HG03442 (cell line): ENCODE data around the gene RHBDL1.
"Not testable (repeated sequence)": the region's sequence is repeated elsewhere in the genome, so short reads cannot be mapped to it uniquely, and the experiment has no call there.

Source experiments
- ATAC-seq: cut with Tn5 transposase; IDR thresholded peaks from one replicate; pipeline ENCODE4 v1.9.1; 2021; ENCODE audit warnings: mild to moderate bottlenecking, moderate library complexity; ENCODE audit not compliant: unreplicated experiment

RHBDL1 gene

DNA sequence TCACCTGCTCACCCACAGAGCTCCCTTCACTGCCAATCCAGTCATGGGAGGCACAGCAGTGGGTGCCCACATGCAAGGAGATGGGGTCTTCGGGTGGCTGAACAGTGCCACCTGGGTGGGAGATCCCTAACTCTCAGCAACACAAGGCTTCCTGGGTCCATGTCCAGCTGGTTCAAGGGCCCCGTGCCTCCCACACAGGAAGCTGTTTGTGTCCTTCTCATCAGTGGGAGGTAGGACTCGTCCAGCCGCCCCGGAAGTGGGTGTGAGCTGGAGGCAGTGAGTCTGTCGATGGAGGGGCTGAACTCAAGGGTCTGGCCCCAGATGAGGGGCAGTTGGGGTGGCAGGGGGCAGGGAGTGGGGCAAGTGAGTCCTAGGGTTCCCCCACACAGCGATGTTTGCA, 28.6 kb downstream of the RHBDL1 start:
- ATAC-seq, result no peak

DNA sequence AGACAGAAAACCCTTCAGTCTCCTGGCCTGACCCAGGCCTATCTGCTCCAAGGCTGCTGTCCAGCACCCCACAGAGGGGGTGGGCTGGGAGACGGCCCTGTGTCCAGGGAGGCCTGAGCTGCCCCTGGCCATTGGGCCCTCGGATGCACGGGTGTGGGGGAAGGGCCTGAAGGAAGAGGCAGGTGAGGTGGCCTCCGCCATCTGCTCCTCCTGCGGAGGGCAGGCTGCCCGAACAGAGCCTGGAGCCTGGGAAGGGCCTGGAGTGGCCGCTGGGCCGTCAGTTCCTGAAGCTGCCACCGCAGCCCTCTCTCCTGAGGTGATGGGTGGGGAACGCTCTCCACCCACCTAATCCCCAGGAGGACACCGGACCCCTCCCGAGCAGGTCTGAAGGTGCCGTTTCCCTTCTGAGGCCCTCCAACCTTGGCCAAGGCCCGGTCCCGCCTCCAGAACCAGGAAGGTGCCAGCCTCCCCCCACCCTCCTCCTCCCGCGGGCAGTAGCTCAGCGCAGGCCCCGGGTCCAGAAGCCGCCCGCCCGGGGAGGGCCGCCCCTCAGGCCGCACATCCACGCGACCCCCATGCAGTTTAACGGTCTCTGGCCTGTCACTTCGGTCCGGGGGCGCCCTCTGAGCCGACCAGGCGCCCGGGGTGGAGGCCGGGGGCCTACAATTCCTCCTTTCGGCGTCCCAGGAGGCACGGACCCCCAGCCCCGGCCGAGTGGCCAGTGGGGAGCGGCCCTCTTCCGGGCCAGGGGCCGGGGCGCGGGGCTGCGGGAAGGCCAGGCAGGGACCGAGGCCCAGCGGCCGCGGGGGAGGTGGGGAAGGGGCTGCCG, 29.3 kb downstream of the RHBDL1 start:
- no peak for ATAC-seq

DNA sequence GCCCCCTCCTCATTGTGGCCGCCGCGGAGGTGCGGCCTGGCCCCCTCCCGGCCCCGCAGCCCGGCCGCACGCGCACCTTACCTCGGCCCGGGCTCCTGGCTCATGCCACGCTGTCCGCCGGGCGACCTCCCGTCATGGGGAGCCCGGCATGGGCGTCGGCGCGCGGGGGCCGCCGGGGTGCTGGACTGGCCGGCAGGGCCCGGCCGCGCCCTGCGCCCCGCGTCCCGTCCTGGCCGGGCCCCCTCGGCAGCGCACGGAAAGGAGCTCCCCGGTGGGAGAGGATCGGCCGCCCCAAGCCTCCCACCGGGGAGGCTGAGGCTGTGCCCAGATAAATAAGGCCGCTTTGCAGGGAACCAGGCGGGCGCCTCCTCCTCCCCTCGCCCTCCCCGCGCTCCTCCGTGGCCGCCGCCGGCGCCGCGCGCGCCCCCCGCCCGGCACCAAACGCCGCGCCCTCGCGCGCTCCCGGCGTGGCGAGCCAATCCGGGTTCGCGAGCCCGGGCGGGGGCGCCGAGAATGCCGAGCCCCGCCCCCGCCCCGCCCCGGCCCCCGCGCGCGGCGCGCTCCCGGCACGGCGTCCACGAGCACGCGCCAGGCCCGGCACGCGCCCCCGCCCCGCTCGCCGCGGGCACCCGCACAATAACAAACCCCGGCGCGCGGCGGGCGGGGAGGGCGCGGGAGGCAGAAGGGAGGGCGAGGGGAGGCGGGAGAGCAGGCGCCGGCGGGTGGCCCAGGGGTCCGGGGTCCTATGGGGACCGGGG, 30.1 kb downstream of the RHBDL1 start, which contains the start of gene FBXL16:
FBXL16 (minus strand) TSS at position 371 of the 758 bp plus-strand sequence. CDS start 8,396 bp downstream, outside the sequence.
- ATAC-seq, result no peak

DNA sequence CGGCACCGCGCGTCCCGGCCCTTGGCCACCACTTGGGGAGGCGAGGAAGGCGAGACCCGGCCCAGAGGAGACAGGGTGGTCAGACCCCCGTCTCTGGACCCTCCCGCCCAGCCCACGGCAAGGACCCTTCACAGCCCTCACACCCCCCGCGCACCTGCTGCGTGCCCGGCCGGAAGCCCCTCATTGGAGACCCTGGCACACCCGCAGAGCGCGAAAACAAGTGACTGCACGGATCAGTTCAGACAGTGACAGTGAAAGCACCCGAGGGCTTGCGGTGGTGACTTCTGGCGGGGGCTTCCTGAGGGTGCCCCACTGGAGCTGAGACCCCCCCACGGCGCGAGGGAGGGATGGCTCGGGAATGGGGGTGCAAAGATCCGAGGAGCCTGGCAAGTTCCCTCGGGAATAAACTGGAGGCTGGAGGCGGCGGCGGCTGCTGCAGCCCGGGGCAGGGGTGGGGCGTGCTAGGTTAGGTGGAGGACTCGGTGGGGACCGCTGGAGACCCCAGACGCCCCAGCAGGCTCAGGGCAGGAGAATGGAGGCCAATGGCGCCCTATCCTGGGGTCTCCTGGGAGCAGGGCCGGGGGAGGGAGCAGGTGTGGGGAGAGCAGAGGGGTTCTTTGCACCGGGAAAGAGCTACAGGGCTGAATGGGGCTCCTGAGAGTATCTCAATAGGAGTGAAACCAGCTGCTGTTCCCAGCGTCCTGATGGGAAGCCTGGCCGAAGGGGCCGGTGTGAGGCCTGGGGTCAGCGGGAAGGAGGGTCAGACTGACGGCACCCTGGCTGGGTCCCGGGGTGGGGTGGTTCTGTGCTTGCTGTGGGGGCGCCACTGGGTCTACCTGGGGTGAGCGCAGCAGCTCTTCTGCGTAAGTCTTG, 31.0 kb downstream of the RHBDL1 start:
- ATAC-seq, result no peak

DNA sequence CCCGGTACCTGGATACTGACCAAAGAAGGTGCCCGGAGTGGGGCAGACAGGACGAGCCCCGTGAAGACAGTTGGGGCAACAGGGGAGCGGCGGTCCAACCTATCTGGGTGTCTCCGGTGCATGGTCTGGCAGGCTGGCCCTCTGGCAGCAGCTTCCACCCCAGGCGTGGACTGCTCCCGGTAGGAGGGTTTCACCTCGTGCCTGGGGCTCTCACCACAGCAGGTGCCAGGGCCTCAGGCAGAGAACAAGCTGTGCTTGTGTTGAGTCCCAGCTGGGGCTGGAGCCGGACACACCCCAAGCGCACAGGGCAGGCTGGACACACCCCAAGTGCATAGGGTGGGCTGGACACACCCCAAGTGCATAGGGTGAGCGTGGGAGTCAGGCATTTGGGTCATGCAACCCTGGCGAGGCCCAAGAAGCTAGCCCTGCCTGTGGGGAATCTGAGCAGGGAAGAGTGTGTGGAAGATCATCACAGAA, 31.6 kb downstream of the RHBDL1 start:
- ATAC-seq, result no peak

DNA sequence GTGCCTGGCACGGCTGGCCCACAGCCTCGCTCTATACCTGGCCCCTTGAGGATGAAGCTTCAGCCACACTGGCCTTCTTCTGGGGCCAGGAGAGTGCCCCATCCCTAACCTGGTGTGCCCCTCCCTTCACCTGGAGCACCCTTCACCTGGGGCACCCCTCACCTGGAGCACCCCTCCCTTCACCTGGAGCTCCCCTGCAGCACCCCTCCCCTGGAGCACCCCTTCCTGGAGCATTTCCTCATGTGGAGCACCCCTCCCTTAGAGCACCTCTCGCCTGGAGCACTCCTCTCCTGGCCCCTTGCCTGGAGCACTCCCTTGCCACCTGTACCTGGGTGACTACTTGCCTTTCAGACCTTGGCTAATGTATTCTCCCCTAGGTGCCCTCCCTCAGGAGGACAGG, 32.5 kb downstream of the RHBDL1 start:
- ATAC-seq, result no peak

DNA sequence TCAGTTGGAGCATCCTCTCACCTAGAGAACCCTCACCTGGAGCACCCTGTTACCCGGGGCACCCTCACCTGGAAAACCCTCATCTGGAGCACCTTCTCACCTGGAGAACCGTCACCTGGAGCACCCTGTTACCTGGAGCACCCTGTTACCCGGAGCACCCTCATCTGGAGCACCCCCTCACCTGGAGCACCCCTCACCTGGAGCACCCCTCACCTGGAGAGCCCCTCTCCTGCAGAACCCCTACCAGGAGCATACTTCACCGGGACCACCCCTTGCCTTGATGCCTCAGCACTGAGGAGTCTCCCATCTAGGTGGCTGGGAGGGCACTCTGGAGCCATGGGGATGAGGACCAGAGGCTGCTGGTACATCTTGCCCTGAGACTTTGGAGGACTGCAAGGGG, 33.5 kb downstream of the RHBDL1 start:
- no peak for ATAC-seq

DNA sequence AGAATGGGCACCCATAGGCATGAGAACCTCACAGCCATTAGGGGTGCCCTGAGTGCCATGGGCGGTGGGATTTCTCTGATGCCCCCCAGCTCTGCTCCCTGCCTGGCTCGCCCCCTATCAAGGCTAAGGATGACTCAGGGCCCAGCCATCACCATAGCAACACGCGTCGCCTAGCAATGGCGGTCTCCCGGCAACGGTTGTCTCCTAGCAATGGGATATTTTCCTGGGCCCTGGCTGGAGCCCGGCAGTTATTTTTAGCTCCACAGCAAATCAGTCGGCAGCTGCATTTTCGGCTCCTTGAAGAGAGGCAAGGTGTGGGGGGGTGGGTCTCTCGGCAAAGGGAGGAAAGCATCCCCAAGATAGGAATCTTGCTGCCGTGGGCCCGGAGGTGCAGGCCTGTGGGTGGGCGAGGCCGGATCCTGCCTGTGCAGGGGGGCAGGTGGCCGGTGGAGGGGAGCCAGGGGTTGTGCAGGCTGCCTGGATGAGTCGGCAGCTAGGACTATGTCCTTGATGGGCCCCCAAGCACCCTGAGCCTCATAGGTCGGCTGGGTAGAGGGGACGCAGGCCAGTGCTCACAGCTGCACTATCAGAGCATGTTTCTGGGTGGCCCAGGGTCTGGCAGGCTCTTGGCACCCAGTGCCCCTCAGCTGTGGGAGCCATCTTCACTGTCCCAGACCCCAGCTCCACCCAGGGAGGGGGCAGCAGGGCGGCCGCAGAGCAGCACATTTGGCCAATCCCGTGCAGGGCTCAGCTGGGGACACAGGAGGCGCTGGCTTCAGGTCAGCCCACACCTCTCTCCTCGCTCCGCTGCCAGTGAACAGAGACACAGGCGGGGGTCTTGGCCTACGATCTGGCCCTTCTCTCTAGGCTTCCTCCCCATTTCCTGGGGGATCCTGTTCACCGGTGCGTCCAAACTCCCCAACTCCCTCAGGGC, 34.4 kb downstream of the RHBDL1 start:
- no peak for ATAC-seq

DNA sequence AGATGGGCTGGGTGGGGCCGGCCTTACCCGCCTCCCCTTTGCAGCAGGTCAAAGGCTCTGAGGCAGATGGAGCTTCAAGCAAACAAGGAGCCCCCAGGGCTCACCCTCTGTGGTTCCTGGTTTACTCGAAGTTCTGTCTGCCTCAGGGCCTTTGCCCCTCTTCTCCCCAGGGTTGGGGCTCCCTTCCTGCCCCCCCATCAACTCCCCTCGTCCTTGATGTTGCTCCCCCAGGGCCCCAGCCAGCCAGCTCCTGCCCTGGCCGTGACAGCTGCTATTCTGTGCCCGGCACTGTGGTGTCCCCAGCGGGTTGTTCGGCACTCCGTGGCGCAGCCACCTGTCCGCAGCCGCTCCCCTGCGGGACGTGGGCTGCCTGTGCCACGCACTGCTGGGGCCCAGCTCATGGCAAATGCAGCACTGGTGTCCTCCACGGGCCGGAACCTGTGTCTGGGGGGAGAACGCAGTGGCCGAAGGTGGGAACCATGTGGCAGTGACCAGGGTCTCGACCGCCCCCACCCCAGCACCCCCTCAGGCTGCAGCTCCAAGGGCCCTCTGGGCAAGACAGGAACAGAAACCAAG, 35.1 kb downstream of the RHBDL1 start:
- no peak for ATAC-seq

DNA sequence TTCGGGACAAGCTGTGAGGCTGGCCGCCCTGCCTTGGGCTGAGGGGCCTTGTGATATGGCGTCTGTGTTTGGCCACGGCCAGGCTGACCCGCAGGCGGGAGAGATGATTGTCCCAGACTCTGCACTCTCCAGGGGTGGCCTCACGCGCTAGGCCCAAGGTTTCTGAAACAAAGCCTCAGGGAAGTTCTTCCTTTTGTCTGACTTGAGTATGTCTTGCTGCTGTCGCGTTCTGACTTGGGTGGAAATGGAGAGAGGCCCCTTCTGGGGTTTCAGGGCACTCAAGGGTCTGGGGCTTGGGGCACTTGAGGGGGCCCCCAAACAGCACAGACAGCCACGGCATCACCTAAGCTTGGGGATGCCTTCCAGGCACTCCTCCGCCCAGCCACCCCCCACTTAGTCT, 35.6 kb downstream of the RHBDL1 start:
- ATAC-seq, result no peak

DNA sequence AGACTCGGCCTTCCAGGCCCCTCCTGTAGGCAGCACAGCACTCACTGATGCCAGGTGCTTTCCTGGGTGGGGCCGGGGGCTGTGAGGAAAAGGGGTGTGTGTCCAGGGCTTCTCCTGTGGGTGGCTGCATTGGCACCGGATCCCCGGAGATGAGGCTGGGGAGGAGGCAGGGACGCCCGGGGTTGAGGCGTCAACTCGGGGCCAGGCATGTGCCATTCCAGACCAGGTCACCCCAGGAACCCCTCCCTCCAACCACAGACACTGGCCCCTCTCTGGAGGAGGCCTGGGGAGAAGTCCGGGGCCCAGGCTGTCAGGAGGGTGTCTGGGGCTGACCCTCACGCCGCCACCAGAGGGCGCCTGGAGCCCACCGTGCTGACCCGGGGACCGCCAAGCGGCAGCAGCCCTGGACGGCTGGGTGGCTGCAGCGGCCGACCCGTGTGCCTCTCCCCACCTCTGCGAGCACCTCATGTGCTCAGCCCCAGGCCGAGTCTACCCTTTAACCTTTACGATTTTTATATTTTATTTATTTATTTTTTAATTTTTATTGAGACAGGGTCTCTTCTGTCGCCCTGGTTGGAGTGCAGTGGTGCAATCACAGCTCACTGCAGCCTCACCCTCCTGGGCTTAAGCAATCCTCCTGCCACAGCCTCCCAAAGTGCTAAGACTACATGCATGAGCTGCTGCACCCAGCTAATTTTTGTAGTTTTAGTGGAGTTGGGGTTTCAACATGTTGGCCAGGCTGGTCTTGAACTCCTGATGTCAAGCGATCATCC, 36.3 kb downstream of the RHBDL1 start:
- ATAC-seq, result no peak

DNA sequence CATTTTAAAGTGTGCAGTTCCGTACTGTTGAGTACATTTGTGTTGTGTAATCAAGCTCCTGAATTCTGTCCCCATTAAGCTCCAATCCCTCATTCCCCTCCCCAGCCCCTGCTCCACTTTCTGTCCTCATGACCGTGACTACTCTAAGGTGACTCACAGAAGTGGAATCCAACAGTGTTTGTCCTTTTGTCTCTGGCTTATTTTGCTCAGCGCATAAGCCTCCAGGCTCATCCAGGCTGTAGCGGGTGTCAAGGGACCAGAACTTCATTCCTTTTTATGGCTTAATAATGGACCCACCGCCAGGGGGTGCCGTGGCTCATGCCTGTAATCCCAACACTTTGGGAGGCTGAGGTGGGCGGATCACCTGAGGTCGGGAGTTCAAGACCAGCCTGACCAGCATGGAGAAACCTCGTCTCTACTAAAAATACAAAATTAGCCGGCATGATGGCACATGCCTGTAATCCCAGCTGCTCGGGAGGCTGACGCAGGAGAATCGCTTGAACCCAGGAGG, 37.3 kb downstream of the RHBDL1 start:
- not testable (repeated sequence) for ATAC-seq

DNA sequence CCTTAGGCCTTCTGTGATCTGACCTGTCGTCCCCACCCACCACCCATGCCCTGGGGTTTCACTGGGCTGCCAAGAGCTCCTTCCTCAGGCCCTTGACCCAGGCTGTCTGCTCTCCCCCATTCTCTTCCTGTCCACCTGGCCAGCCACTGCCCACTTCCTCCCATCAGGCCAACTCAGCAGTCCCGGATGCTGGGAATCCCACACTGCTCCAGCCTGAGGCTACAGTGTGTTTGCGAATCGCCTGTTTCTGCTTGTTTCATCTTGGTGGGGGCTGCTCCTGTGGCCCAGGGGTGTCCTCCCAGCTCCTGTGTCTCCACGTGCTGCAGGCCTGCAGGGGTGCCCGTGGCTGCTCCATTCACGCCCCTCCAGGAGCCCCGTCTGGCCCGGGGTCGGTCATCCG, 38.6 kb downstream of the RHBDL1 start:
- ATAC-seq, result no peak

DNA sequence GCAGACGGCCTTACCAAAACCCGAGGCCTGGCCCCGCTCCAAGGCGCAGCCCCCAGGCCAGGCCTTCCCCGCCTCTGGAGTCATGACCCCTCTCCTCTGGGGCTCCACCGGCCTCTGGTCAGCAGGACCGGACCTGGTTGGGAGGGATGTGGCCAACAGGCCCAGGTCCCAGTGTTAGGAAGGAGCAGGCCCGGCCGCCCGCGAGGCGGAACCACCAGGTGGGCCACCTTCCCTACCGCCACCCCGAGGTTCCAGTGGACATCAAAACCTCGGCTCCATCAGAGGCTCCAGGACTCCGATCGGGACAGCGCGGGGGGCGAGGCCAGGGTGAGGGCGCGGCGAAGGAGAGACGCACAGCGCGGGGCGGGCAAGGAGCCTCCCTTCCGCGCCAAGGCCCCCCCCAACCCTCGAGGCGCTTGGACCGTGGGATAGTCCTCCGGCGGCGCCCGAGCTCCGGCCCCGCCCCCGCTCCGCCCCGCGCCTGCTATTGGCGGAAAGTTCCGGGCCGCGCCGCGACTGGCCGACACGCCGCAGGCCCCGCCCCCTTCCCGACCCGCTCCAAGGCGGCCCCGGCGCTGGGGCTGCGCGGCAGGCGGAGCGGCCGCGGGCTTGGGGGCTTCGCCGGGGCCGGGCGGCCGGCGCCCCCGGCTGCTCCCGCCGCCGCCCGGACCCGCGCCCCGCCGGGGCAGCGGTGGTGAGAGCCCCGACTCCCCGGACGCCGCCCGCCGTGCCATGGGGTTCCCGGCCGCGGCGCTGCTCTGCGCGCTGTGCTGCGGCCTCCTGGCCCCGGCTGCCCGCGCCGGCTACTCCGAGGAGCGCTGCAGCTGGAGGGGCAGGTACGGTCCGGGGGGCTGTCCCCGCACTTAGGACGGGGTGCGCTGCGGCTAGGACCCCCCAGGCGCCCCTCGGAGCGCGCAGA, 39.3 kb downstream of the RHBDL1 start, which contains the start of gene METRN:
METRN (plus strand) TSS at position 561 of the 919 bp plus-strand sequence; CDS start at position 733, 172 bp downstream.
- peak; percentile 61 for ATAC-seq

DNA sequence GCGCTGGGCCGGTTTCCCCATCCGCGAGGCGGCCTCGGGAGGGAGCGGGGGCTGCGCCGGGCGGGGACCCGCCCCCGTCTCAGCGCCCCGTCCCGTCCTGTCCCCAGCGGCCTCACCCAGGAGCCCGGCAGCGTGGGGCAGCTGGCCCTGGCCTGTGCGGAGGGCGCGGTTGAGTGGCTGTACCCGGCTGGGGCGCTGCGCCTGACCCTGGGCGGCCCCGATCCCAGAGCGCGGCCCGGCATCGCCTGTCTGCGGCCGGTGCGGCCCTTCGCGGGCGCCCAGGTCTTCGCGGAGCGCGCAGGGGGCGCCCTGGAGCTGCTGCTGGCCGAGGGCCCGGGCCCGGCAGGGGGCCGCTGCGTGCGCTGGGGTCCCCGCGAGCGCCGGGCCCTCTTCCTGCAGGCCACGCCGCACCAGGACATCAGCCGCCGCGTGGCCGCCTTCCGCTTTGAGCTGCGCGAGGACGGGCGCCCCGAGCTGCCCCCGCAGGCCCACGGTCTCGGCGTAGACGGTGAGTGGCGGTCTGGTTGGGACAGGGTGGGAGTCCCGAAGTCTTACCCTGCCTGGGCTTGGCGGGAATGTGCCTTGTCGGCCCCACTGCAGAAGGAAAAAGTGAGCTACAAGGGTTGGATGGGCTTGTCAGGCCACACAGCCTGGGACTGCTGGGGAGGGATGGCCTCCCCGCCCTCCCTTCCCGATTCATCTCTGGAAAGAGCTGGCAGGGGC, 40.2 kb downstream of the RHBDL1 start:
- ATAC-seq, result peak; percentile 23

DNA sequence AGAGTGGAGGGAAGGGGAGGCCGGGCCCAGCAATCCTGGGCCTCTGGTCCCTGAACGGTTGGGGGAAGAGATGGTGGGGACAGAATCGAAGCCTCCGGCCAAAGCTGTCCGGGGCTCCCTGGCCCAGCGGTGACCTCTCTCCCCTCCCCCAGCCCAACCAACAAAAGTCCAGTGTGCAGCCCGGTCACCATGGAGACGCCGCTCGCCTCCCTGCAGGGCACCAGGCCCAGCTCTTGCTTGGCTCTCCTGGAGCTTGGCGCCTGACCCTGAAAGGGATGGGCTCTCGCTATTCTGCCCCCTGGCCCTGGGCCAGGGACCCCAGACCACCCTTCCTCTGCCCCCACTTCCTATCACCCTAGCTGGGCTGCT, 40.7 kb downstream of the RHBDL1 start:
- ATAC-seq, result no peak
